MM.1S (cell line): ENCODE results near the gene BCL10.

Experiments used
- EZH2 ChIP-seq: fragments of 300-600 bp; sonication (generic); optimal IDR thresholded peaks from 2 replicates; pipeline ENCODE3; 2017; ENCODE audit warnings: low read depth, mild to moderate bottlenecking, antibody characterized with exemption, low read length, mixed read lengths
- TF ChIP-seq, protein P1 (sequence below): fragments of 300-600 bp; sonication (generic); IDR thresholded peaks from 2 replicates; pipeline ENCODE4 v1.5.1; 2016; ENCODE audit warnings: antibody characterized with exemption, low read length, mixed read lengths

GRCh38 chr1:85273397-85273796, 3.0 kb downstream of the BCL10 start:
- TF ChIP-seq, protein P1, sequence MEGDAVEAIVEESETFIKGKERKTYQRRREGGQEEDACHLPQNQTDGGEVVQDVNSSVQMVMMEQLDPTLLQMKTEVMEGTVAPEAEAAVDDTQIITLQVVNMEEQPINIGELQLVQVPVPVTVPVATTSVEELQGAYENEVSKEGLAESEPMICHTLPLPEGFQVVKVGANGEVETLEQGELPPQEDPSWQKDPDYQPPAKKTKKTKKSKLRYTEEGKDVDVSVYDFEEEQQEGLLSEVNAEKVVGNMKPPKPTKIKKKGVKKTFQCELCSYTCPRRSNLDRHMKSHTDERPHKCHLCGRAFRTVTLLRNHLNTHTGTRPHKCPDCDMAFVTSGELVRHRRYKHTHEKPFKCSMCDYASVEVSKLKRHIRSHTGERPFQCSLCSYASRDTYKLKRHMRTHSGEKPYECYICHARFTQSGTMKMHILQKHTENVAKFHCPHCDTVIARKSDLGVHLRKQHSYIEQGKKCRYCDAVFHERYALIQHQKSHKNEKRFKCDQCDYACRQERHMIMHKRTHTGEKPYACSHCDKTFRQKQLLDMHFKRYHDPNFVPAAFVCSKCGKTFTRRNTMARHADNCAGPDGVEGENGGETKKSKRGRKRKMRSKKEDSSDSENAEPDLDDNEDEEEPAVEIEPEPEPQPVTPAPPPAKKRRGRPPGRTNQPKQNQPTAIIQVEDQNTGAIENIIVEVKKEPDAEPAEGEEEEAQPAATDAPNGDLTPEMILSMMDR: no peak
- TF ChIP-seq EZH2: no peak
